K562 (cell line): ENCODE measurements around the gene KCNK4. TPM values are rescaled to one million over a fixed set of nuclear protein-coding genes. Genes with fewer than 3 reads are reported as not detected.

Source experiments
- ADNP ChIP-seq: fragments of 200-800 bp; sonication (Bioruptor generic); IDR thresholded peaks from 2 replicates; pipeline ENCODE4 v1.6.1; 2016; ENCODE audit warnings: missing genetic modification characterization, missing compliant biosample characterization
- BACH1 ChIP-seq: fragments of 200-800 bp; sonication (Bioruptor generic); IDR thresholded peaks from 2 replicates; pipeline ENCODE4 v1.6.1; 2016; ENCODE audit warnings: missing genetic modification characterization, missing compliant biosample characterization
- DACH1 ChIP-seq: fragments of 450-650 bp; IDR thresholded peaks from 2 replicates; pipeline ENCODE4 v1.6.1; 2018; ENCODE audit not compliant: partially characterized antibody
- HDGF ChIP-seq: fragments of 450-650 bp; IDR thresholded peaks from 2 replicates; pipeline ENCODE4 v1.6.1; 2016
- KHSRP ChIP-seq: fragments of 450-650 bp; IDR thresholded peaks from 2 replicates; pipeline ENCODE4 v1.6.1; 2017
- L3MBTL2 ChIP-seq: fragments of 450-650 bp; IDR thresholded peaks from 2 replicates; pipeline ENCODE4 v1.6.1; 2016; ENCODE audit warnings: mild to moderate bottlenecking, moderate library complexity
- NR2C2 ChIP-seq, 2 experiments: fragments of 200-800 bp in 1 of 2; sonication (Bioruptor generic) in 1 of 2; sonication (generic) in 1 of 2; formaldehyde crosslinking in 1 of 2; IDR thresholded peaks; 2 replicates each; pipeline versions ENCODE4 v1.6.1 to v1.8.0; 2016 to 2022; ENCODE audit warnings: mild to moderate bottlenecking in 1 of 2, missing compliant biosample characterization in 1 of 2, missing genetic modification characterization in 1 of 2, missing genetic modification reagents in 1 of 2
- PHF8 ChIP-seq: fragments of 200-600 bp; sonication (generic); IDR thresholded peaks from 2 replicates; pipeline ENCODE4 v1.6.1; 2012; ENCODE audit warnings: mixed run types, mild to moderate bottlenecking, inconsistent platforms, low read length, moderate library complexity, borderline replicate concordance
- PYGO2 ChIP-seq: fragments of 450-650 bp; IDR thresholded peaks from 2 replicates; pipeline ENCODE4 v1.6.1; 2016; ENCODE audit warnings: mild to moderate bottlenecking, missing genetic modification characterization, moderate library complexity, missing compliant biosample characterization
- RBM34 ChIP-seq: fragments of 200-400 bp; formaldehyde crosslinking; IDR thresholded peaks from 2 replicates; pipeline ENCODE4 v1.6.1; 2018; ENCODE audit warnings: low read length, borderline replicate concordance; ENCODE audit not compliant: insufficient read depth
- SIN3B ChIP-seq: fragments of 450-650 bp; IDR thresholded peaks from 2 replicates; pipeline ENCODE4 v1.6.1; 2017; ENCODE audit warnings: low read depth, mild to moderate bottlenecking, moderate library complexity
- SMAD4 ChIP-seq: fragments of 250-450 bp; sonication (Bioruptor Pico); conservative IDR thresholded peaks from 2 replicates; pipeline ENCODE4 v1.8.0; 2021; ENCODE audit warnings: inconsistent platforms, mild to moderate bottlenecking, moderate library complexity
- SREBF2 ChIP-seq: sonication (generic); formaldehyde crosslinking; IDR thresholded peaks from 2 replicates; pipeline ENCODE4 v1.4.0; 2020; ENCODE audit warnings: mild to moderate bottlenecking, missing genetic modification reagents
- TSHZ1 ChIP-seq: fragments of 250-450 bp; sonication (Bioruptor Pico); IDR thresholded peaks from 2 replicates; pipeline ENCODE4 v1.4.0; 2020; ENCODE audit warnings: mild to moderate bottlenecking, moderate library complexity
- ZC3H4 ChIP-seq: sonication (generic); formaldehyde crosslinking; IDR thresholded peaks from 2 replicates; pipeline ENCODE4 v1.9.0; 2021; ENCODE audit warnings: missing genetic modification reagents, borderline replicate concordance
- polyA plus RNA-seq, 8 experiments: library from polyadenylated mRNA; depleted of rRNA in 4 of 8; stranded (reverse) in 5 of 8; unstranded in 3 of 8; fragments of >200 nt; fragmentation: Nextera tagmentation in 2 of 8; fragmentation: Illumina TruSeq in 1 of 8; extraction: Ambion mirVana in 2 of 8; extraction: Trizol in 1 of 8; gene quantifications; 2 replicates each; pipeline versions ENCODE4 v1.2.1 to v1.2.3, GENCODE V29; 2011 to 2014; ENCODE audit warnings: inconsistent platforms in 1 of 8, missing spikeins in 1 of 8
- total RNA-seq, 7 experiments: library from RNA; depleted of rRNA in 6 of 7; stranded (reverse); fragments of >200 nt in 6 of 7; fragmentation: Illumina TruSeq in 2 of 7; extraction: Trizol in 2 of 7; gene quantifications; 2 replicates each; pipeline versions ENCODE4 v1.2.1 to v1.2.3, GENCODE V29; 2011 to 2021; ENCODE audit warnings: low replicate concordance in 1 of 7
- TF ChIP-seq, protein P1 (sequence below): fragments of 450-650 bp; IDR thresholded peaks from 2 replicates; pipeline ENCODE4 v1.6.1; 2017; ENCODE audit warnings: mild to moderate bottlenecking, moderate library complexity
- TF ChIP-seq, protein P2 (sequence below): sonication (generic); formaldehyde crosslinking; IDR thresholded peaks from 2 replicates; pipeline ENCODE4 v1.8.1; 2023; ENCODE audit warnings: mild to moderate bottlenecking, missing genetic modification reagents

The KCNK4 gene
- total and polyA plus RNA-seq, 9 of the 15 experiments (the other 6 are each of a cell fraction or from before 2014, with no cell fraction given), result not detected

GRCh38 chr11:64304316-64305072, 13.4 kb downstream of the KCNK4 start (continued):
- TF ChIP-seq TSHZ1 (no peak), NR2C2 (CRISPR knock-in tag; IDR thresholded peaks at IDR 0.05) (no peak), NR2C2 (tag; IDR thresholded peaks at IDR 0.05) (peak; percentile 75), SMAD4 (0 out of 2 replicates have a peak, but pooled peaks have one; percentile 63), SIN3B (peak; percentile 75), BACH1 (tag) (no peak), KHSRP (no peak), ADNP (no peak), ZC3H4 (CRISPR knock-in tag) (peak; percentile 96; the same call in 1 of the 2 replicates), PYGO2 (tag) (no peak), SREBF2 (CRISPR knock-in tag) (no peak), RBM34 (no peak), L3MBTL2 (peak; percentile 89), DACH1 (peak; percentile 65), PHF8 (peak; percentile 61), HDGF (no peak)
- TF ChIP-seq, protein P1, sequence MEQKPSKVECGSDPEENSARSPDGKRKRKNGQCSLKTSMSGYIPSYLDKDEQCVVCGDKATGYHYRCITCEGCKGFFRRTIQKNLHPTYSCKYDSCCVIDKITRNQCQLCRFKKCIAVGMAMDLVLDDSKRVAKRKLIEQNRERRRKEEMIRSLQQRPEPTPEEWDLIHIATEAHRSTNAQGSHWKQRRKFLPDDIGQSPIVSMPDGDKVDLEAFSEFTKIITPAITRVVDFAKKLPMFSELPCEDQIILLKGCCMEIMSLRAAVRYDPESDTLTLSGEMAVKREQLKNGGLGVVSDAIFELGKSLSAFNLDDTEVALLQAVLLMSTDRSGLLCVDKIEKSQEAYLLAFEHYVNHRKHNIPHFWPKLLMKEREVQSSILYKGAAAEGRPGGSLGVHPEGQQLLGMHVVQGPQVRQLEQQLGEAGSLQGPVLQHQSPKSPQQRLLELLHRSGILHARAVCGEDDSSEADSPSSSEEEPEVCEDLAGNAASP, result no peak
- TF ChIP-seq, protein P2, sequence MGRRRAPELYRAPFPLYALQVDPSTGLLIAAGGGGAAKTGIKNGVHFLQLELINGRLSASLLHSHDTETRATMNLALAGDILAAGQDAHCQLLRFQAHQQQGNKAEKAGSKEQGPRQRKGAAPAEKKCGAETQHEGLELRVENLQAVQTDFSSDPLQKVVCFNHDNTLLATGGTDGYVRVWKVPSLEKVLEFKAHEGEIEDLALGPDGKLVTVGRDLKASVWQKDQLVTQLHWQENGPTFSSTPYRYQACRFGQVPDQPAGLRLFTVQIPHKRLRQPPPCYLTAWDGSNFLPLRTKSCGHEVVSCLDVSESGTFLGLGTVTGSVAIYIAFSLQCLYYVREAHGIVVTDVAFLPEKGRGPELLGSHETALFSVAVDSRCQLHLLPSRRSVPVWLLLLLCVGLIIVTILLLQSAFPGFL (CRISPR knock-in tag), result peak; percentile 99
